Panc1 (cell line): ENCODE data around the gene EXOC6B. TPM values are rescaled to one million over a fixed set of nuclear protein-coding genes. Genes with fewer than 3 reads are reported as not detected.

ENCODE experiments used
- ATAC-seq: fragments of 200-7000 bp; cut with Tn5 transposase; 2 replicates; pipeline ENCODE4 v1.9.1; 2020; ENCODE audit warnings: mild to moderate bottlenecking, moderate library complexity
- BruUV-seq: library from RNA; stranded (reverse); fragments of 400-500 nt; replicated peaks from 2 replicates; lab custom pipeline; 2021; lab: Mats Ljungman, UMichigan
- CTCF ChIA-PET: fragments of 300-600 bp; sonication (Branson Sonifier 250); formaldehyde crosslinking; loops from one replicate; lab custom pipeline; 2022; ENCODE audit warnings: antibody characterized with exemption; lab: Charles Lee
- POLR2A ChIA-PET: fragments of 300-600 bp; sonication (Branson Sonifier 250); formaldehyde crosslinking; loops from one replicate; lab custom pipeline; 2022; ENCODE audit warnings: antibody characterized with exemption; lab: Charles Lee
- DNase-seq: peaks from one replicate; pipeline ENCODE4 v3.0.0-alpha.2; 2010; ENCODE audit warnings: low read depth, low spot score
- H3K27ac ChIP-seq: 2 replicates; pipeline ENCODE4 v1.5.1; 2011; ENCODE audit warnings: mild to moderate bottlenecking, low read length, inconsistent platforms
- H3K27me3 ChIP-seq: fragments of 200-500 bp; sonication (Bioruptor generic); 2 replicates; pipeline ENCODE4 v1.6.0; 2014; ENCODE audit warnings: low read length, inconsistent platforms; ENCODE audit not compliant: control insufficient read depth, insufficient read depth
- H3K36me3 ChIP-seq: fragments of 200-500 bp; sonication (Bioruptor generic); 2 replicates; pipeline ENCODE4 v1.5.1; 2014; ENCODE audit warnings: inconsistent platforms, mild to moderate bottlenecking, low read length, moderate library complexity; ENCODE audit not compliant: control insufficient read depth, insufficient read depth
- H3K4me1 ChIP-seq: 2 replicates; pipeline ENCODE4 v1.5.1; 2011; ENCODE audit warnings: inconsistent platforms, mild to moderate bottlenecking, low read length, moderate library complexity; ENCODE audit not compliant: control insufficient read depth, insufficient read depth
- H3K4me3 ChIP-seq, 2 experiments: 2 replicates each; pipeline ENCODE4 v1.5.1; 2011 to 2012; ENCODE audit warnings: low read depth in 2 of 2, low read length in 2 of 2, mild to moderate bottlenecking in 2 of 2, inconsistent platforms in 1 of 2, moderate library complexity in 1 of 2
- H3K9me3 ChIP-seq: fragments of 200-500 bp; sonication (Bioruptor generic); 2 replicates; pipeline ENCODE4 v1.5.1; 2014; ENCODE audit warnings: low read depth, mild to moderate bottlenecking, inconsistent platforms, low read length, moderate library complexity; ENCODE audit not compliant: control insufficient read depth, insufficient read depth
- POLR2AphosphoS5 ChIP-seq: IDR thresholded peaks from 2 replicates; pipeline ENCODE4 v1.6.1; 2012; ENCODE audit warnings: mild to moderate bottlenecking, low read depth, low read length, moderate library complexity
- SIN3A ChIP-seq: IDR thresholded peaks from 2 replicates; pipeline ENCODE4 v1.6.1; 2012; ENCODE audit warnings: low read depth, mild to moderate bottlenecking, low read length, moderate library complexity, borderline replicate concordance; ENCODE audit not compliant: insufficient read depth
- TCF7L2 ChIP-seq: IDR thresholded peaks from 2 replicates; pipeline ENCODE4 v1.6.1; 2011; ENCODE audit warnings: mild to moderate bottlenecking, low read depth, low read length, inconsistent platforms
- in situ Hi-C: cut with HindIII; loops from 2 replicates; pipeline ENCODE4 v1.10.0; 2016; ENCODE audit warnings: low sequenced_read_pairs, low pct_unique_long_range_greater_than_20kb
- intact Hi-C: fragments of 100-400 bp; cut with micrococcal nuclease; formaldehyde crosslinking; loops from one replicate; pipeline ENCODE4 v1.10.0; 2022; ENCODE audit not compliant: unreplicated experiment
- total RNA-seq: library from RNA; stranded (reverse); gene quantifications from one replicate; pipeline ENCODE4 v1.2.1, GENCODE V29; 2021; ENCODE audit not compliant: unreplicated experiment
- TF ChIP-seq, protein P1 (sequence below): fragments of 450-650 bp; IDR thresholded peaks from 2 replicates; pipeline ENCODE4 v1.5.1; 2017; ENCODE audit warnings: mild to moderate bottlenecking
- TF ChIP-seq, protein P2 (sequence below), 2 experiments: IDR thresholded peaks; 2 replicates each; pipeline ENCODE4 v1.6.1; 2011 to 2012; ENCODE audit warnings: low read depth in 2 of 2, control low read depth in 1 of 2, low read length in 1 of 2, mild to moderate bottlenecking in 1 of 2, moderate library complexity in 1 of 2; ENCODE audit not compliant: insufficient read depth in 1 of 2

The EXOC6B gene
- total RNA-seq, 1 experiment from 2014 or later: 23.2 TPM

- POLR2A ChIA-PET: no interaction called here
- TF ChIP-seq, protein P1, sequence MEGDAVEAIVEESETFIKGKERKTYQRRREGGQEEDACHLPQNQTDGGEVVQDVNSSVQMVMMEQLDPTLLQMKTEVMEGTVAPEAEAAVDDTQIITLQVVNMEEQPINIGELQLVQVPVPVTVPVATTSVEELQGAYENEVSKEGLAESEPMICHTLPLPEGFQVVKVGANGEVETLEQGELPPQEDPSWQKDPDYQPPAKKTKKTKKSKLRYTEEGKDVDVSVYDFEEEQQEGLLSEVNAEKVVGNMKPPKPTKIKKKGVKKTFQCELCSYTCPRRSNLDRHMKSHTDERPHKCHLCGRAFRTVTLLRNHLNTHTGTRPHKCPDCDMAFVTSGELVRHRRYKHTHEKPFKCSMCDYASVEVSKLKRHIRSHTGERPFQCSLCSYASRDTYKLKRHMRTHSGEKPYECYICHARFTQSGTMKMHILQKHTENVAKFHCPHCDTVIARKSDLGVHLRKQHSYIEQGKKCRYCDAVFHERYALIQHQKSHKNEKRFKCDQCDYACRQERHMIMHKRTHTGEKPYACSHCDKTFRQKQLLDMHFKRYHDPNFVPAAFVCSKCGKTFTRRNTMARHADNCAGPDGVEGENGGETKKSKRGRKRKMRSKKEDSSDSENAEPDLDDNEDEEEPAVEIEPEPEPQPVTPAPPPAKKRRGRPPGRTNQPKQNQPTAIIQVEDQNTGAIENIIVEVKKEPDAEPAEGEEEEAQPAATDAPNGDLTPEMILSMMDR: no peak
- TF ChIP-seq TCF7L2: no peak
- H3K4me3 ChIP-seq: no peak overlapping the region
- ATAC-seq: no peak
- no peak for DNase-seq
- no peaks in the 10 kb centered on the region for H3K27me3 ChIP-seq
- H3K9me3 ChIP-seq: no peaks in the 10 kb centered on the region
- intact Hi-C loops: no loop called here
- no peaks in the 10 kb centered on the region; the same call in 1 of the 2 replicates for H3K36me3 ChIP-seq
- in situ Hi-C loops: no loop called here
- peaks cover 7% of the 10 kb centered on the region for H3K4me1 ChIP-seq
- no peak overlapping the region for H3K27ac ChIP-seq
- no TSS peak for BruUV-seq
- CTCF ChIA-PET: interaction anchor here (0.6 kb wide), 1 partner anchor 436 kb away, joined by 3 read pairs; no protein-coding TSS in a partner anchor
These were observed 686.4 kb downstream of the EXOC6B start for GRCh38 chr2:72139471-72139873.

DNA sequence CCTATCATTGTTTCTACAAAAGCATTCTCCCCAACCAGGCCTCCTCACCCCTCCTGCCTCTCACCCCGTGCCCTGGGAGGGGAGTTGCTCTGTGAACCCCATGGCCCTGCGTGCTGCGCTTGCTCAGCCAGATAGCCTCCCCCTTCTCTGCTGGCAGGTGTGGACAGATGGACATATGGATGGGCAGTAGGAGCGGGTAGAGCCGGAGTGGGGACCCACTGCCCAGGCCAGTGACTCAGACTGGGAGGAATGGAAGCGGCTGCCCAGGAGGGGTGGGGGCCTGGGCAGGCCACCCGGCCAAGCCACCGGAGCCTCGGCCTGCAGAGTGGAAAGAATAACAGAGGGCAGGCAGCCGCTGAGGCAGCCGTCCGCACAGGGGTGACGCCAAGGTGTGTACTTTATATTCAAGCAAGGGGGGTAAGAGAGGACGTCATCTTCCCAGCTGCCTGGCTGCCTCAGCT lies 686.9 kb downstream of the EXOC6B start:
- DNase-seq (no peak), ATAC-seq (no peak)
- no peaks in the 10 kb centered on the region for H3K27me3 ChIP-seq
- no peaks in the 10 kb centered on the region for H3K9me3 ChIP-seq
- H3K4me1 ChIP-seq: peaks cover 7% of the 10 kb centered on the region
- H3K4me3 ChIP-seq: no peak overlapping the region
- no peak overlapping the region for H3K27ac ChIP-seq
- TF ChIP-seq POLR2AphosphoS5 (no peak), TCF7L2 (no peak), SIN3A (no peak)
- TF ChIP-seq, protein P2, sequence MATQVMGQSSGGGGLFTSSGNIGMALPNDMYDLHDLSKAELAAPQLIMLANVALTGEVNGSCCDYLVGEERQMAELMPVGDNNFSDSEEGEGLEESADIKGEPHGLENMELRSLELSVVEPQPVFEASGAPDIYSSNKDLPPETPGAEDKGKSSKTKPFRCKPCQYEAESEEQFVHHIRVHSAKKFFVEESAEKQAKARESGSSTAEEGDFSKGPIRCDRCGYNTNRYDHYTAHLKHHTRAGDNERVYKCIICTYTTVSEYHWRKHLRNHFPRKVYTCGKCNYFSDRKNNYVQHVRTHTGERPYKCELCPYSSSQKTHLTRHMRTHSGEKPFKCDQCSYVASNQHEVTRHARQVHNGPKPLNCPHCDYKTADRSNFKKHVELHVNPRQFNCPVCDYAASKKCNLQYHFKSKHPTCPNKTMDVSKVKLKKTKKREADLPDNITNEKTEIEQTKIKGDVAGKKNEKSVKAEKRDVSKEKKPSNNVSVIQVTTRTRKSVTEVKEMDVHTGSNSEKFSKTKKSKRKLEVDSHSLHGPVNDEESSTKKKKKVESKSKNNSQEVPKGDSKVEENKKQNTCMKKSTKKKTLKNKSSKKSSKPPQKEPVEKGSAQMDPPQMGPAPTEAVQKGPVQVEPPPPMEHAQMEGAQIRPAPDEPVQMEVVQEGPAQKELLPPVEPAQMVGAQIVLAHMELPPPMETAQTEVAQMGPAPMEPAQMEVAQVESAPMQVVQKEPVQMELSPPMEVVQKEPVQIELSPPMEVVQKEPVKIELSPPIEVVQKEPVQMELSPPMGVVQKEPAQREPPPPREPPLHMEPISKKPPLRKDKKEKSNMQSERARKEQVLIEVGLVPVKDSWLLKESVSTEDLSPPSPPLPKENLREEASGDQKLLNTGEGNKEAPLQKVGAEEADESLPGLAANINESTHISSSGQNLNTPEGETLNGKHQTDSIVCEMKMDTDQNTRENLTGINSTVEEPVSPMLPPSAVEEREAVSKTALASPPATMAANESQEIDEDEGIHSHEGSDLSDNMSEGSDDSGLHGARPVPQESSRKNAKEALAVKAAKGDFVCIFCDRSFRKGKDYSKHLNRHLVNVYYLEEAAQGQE (IDR thresholded peaks at IDR 0.05; ENCODE audit: insufficient read depth in 1 of 2, low read depth in 2 of 2, low read length in 1 of 2): no peak
- TF ChIP-seq, protein P1: no peak
- no TSS peak for BruUV-seq
- intact Hi-C loops (no loop called here), in situ Hi-C loops (no loop called here)
- ChIA-PET POLR2A (no interaction called here), CTCF (no interaction called here)
- H3K36me3 ChIP-seq: no peaks in the 10 kb centered on the region
